Stimulated activated CD8-positive, alpha-beta memory T cell treated with anti-CD3 and anti-CD28 coated beads, Interleukin-15, amount 100 ng/mL, for 48 hours (primary cell): ENCODE measurements around the gene SLIT1.

Experiments used
- DNase-seq, 2 donors: peaks; one replicate each; pipeline ENCODE4 v3.0.0-alpha.2; 2020; ENCODE audit warnings: low read depth in 2 of 2

SLIT1 gene

DNA sequence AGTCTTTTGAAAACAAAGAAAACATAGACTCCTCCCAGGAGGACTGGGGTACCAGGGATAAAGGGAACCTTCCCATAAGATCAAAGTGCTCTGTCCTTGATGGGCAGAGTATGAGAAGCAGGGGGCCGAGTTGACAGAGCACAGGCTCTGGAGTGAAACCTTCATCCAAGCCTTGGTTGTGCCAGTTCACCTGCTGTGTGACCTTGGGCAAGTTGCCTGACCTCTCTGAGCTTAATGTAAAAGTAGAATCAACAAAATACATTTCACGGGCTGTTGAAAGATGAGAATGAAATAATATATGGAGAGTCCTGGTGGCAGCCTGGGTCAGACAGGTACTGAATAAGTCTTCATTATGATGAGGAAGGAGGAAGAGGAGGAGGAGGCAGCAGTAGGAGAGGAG lies 69.9 kb downstream of the SLIT1 start:
- DNase-seq: no peak

DNA sequence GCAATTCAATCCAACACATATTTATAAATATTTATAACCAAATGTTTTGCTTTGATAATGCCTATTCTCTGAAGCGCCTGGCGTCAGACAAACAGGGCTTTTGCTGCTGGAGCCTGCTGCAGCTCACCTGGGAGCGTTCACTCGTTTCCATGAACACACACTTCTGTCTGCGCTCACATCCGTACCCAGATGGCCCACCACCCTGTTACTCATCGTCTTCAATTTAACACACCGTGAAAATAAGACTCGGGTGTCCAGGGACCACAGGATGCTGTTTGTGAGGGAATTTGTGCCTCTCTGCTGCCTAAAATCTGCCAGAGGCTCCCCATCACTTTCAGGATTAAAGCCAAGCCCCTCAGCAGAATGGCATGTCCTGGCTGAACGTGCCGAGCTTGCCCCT lies 74.1 kb downstream of the SLIT1 start:
- DNase-seq: no peak

DNA sequence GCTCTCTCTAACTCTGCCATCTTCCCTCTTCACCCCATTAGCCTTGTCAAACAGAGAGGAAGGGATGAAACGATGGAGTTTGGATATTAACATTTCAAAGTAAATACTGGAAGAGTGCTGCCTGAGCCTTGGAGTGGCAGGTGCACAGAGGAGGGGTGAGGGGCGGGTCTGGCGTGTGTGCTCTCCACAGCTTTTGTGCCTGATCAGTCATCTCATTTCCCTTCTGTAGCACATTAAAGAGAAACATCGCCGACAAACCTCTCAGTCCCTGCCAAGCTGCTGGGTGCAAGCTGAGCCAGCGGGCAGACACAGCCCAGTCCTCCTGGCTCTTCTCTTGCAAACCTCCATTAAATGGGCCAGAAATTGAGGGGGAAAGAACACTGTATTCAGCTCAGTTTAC lies 76.2 kb downstream of the SLIT1 start:
- no peak for DNase-seq

DNA sequence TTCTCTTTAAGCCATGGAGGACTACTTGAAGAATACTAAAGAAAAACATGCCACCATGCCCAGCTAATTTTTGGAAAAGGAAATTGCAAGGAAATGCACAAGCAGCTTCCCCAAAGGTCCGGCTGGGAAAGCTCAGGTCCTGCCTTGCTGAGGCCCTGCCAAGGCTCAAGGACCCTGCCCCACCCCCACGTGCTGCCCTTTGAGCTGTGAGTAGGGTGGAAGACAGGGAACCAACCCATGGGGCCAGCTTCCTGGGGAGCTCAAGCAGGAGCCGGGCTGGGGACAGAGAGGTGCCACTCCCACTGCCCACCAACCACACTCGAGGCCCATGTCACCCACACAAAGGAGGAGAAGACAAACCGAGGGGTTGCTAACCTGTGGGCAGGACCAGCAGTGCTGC lies 78.2 kb downstream of the SLIT1 start:
- no peak for DNase-seq

DNA sequence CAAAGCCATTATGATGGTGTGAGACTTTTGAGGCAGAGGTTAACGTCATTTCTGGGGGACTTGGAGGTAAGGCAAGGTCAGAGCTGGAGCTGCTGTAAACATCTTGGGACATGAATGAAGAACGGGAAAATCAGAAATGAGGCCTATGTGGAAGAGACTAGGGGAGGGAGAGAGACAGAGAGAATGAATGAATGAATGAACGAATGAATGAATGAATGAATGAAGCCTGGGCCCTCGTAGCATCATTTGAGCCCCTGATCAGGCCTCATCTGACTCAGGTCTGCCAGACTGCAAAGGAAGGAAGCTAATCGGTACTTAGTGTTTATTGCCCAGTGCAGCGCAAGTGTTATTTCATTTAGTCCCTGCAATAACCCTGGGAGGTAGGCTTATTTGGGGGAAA lies 79.6 kb downstream of the SLIT1 start:
- DNase-seq: no peak

DNA sequence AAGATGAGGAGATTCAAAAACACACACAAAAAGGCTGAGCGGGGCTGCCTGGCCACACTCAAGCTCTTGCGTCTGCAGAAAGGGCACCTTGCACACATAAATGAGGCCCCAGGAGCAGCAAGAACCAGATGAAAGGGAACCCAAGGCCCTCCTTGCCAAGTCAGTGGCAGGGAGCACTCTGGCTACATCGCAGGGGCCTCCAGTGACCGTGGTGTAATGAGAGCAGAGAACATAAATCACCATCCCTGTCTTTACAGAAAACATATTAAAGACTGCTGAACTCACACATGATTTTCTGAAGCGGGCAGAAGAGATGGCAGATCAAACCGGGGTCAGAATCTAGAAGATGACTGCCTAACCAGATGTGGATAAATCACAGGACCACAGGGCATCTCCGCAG lies 80.5 kb downstream of the SLIT1 start:
- DNase-seq: no peak

DNA sequence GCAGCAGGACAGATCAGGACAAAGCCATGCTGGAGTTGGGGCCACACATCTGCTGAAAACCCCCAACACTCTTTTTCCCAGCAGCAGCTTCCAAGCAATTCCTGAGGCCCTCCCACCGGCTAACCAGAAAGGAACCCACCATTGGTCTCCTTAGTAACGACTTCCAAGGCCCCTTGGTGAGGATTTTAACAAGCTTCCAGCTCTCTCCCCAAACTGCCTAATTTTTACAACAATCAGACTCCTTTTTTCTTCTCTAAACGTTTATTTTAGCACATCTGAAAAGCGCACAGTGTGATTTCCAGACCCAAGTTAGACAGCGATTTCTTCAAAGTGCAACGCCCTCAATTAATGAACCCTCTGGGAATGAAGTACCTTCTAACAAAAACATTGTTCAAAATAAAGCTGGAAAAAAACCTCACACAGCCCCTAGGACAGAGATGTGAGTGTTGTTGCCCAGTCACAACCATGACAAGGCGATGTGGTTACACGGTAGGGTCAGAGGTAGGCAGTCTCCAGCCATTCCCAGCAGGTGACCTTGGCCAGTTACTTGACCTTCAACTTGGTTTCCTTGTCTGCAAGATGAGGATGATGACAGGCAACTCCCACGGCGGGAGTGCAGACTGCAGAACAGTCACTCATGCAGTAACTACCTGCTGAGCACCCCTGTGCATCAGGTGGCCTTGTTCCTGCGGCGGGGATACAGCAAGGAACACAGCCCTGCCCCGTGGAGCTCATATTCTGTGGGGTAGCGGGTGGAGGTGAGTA lies 82.3 kb downstream of the SLIT1 start:
- DNase-seq: no peak

DNA sequence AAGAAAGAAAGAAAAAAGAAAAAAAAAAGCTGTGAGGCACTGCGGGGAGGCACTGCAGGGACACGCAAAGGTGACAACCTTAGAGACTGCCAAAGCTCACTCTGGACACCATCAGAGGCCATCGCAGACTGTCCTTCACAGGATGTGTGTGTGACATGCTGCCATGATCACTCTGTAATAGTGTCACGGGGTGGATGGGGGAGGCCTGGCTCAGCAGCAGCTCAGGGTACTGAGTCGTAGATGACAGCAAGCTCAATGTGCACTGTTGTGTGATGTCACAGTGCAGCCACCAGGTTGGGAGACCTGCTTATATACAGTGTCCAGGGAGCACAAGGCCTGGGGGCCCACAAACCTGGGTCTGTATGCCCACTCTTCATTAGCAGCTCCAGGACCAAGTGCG lies 83.3 kb downstream of the SLIT1 start:
- DNase-seq: no peak

DNA sequence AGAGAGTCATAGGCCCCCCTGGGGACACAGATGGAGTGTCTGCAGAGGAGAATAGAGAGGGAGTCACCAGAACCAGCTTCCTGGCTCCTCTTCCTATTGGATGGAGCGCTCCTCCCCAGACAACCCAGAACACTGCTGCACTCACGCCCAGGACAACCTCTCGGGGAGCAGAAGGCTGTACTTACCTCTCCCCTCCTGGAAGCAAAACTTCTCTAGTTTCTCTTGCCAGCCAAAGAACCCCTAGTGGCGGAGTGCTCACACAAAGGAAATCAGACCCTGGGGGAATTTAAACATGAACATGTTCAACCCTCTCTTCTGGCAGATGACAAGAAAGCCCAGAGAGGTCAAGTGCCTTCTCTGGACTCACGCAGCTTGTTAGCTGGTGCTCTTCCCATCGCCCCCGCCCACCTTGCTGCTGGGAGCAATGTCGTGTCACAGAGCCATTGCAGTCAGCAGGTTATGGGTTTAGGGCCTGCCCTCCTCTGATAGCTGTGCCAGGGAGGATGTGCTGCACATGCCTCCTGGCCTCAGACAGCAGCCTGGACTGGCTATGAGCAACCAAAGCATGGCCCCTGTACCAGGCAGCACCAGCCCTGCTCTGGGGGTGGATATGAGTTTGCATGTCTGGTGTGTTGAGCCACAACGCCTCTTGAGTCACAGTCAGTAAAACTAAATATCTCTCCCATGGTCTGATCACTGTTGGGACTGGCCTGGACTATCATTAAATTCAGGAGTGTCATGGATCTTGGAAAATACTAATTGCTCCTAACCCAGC lies 84.4 kb downstream of the SLIT1 start:
- no peak for DNase-seq

DNA sequence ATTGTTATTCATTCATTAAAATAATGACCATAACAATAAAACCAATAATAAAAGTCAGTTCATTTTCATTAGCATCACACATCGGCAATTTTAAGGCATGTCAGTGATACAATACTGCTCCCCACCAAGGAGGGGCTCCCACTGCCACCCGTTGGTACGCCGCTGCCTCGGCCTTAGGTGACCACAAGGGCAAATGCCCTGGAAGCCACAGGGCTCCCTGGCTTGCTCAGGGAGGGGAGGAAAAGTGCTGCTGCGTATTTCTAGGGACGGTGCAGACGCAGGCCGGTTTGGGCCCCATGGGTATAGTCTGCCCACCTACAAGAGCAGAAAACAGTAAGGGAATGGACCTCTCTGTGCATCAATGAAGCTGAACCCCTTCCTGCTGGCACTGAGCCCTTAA lies 85.1 kb downstream of the SLIT1 start:
- no peak for DNase-seq

DNA sequence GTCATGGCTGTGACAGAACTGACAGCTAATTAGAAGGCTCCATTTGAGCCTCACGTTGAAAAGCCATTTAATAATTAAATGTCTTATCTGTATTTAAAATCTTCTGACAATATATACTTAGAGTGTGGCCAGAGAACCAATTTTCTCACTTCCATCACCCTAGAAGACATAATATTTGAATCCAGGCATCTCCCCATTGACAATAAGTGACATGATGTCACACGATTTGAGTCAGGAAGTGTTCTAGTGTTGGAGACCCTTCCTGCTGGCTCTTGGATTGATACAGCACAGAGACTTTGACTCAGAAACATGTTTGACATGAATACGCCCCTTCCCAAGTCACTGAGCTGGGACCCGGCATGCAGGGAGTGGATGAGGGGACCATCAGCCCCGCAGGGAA lies 85.9 kb downstream of the SLIT1 start:
- no peak for DNase-seq

DNA sequence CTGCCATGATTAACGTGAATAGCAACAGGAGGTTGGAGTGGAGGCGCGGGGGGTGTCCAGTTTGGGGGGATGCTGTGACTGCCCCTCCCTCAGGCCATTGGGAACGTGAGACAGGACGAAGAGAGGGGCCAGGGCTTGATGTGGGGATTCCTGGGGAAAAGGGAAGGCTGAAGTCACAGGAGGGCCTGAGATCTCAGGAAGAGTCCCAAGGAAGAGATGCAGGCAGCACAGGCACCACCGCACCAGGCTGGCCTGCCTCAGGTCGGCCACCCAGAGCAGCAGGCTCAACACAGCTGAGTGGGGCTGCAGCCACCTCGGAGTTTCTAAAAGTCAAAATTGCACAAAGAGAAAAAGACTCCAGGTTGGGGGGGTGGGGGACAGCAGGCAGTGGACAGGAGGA lies 86.7 kb downstream of the SLIT1 start:
- no peak for DNase-seq

DNA sequence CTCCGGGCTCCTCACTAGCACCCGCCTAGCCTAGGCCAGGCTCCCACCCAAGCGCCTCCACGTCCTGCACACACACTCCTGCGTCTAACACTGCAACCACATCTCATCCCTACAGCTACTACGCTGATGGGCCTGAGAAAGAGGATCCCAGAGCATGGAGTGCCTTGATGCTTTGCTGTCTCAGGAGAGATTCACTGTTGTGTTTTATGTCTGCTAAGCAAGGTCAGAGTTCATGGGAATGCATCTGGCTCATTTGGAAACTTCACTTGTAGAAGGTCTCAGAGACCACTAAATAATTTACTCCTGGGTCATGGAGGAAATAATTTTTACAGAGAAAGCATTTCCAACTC lies 88.7 kb downstream of the SLIT1 start:
- no peak for DNase-seq

DNA sequence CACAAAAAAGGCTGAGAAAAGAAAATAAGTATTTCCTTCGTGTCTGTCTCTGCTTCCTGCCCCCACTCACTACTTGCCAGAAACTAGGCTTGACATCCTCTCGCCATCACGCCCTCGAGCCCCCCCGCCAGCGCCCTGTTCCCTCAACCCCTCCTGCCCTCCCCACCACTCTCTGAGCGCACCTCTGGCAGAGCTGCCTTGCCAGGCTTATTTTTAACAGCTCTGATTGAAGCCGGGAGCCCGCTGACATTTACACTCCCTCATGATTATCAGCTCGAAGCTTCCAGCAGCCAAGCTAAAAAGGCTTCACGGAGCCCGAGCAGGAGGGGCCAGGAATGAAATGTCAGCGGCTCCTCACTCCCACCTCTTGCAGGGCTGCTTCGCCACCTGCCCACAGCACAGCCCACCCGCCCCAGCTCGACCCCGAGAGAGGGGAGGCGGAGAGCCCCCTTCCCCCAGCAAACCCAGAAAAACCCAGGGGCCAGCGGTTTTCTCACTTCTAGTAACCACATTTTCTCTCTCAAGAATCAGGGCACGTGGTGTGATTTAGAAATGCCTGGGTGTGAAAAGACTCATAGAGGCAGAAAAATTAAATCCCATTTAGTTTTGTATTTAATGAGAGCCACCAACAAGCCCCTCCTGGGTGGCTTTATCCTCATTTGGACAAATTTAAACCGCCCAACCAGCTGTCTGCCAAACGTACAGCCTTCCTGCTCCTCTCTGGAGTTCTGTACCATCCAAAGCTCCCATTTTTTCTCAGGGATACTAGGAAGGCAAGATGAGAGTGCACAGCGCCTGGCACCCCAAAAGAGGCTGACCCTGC lies 89.3 kb downstream of the SLIT1 start:
- DNase-seq: peak; percentile 1 to 27

DNA sequence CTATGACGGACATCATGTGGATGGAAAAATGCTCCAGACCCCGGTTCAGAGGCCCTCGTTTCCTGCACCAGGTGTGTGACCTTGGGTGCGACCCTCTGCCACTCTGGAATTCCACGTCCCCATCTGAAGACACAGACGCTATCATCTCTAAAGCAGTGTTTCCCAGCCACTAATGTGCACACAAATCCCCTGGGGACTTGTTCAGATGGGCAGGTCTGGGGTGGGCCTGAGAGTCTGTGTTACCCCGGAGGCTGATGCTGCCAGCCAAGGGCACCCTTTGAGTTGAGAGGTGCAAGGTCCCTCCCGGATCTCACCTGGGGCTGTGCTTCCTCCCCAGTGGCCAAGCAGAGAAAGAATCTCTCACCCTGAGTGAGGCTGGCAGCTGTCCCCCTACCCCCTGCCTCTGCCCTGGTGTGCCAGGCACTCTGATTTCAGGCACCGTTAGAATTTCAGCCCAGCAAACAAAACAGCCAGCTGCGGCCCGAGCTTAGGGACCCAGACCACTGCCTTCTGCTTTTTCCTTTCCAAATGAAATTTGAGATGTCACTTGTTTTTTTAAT lies 90.0 kb downstream of the SLIT1 start:
- DNase-seq: no peak

DNA sequence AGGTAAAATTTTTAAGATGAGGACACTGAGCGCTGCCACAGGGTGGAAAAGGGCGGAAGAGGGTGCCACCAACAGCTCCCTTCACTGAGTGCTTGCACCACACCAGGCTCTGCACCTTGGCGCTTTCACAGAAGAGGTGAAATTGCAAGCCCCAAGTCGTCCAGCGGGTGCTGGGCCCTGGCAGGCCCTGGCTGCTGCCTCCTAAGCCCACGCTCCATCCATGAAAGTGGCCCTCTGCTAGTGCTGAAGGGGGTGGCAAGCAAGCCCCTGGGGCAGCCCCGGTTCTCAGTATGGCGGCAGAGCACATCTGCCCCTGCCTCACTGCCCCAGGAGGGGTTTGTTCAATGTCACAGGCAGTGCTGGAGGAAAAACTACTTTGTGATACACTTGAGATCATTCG lies 95.1 kb downstream of the SLIT1 start:
- no peak for DNase-seq

DNA sequence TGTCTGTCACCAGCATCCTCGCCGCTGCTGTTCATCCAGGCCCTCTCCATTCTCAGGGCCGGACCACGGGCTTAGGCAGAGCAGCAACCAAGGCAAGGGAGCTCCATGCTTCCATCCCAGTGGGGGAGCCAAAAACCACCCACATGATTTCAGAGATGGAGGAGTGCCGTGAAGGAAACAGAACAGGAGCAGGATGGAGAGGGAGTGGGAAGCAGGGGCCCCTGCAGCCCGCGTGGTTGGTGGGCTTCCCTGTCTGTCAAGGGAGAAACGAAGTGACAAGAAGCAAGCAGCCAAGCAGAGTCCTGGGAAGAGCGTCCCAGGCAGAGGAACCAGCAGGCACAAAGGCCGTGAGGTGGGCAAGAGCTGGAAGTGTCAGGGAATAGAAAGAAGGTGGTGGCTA lies 95.7 kb downstream of the SLIT1 start:
- DNase-seq: no peak

DNA sequence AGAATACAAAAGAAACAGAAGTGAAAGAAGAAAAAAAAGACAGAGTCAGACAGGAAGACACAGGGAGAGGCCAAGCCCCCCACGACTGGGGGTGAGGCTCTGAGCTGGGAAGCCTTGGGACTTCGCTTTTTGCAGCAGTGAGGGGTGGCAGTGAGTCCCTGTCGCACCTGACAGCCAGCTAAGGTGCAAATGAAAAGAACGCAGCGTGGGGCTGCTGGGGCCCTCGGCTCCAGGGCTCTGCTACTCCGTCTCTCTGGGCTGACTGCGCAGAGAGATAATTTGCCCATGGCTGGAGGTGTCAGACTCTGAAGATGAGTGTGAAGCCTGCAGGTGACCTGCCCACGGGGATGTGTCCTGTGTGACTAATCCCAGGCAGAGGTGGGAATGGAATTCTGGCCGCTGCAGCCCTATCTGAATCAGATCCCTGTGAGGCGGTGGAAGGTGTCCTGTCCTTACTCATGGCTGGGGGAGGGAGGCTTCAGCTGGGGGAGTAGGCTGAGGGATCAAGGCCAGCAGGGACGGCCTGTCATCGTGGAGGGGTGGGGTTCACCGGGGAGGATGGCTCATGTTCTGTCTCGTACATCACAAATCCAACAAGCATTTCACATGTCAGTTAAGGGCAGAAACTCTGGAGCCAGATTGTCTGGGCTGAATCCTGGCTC lies 96.4 kb downstream of the SLIT1 start:
- no peak for DNase-seq

DNA sequence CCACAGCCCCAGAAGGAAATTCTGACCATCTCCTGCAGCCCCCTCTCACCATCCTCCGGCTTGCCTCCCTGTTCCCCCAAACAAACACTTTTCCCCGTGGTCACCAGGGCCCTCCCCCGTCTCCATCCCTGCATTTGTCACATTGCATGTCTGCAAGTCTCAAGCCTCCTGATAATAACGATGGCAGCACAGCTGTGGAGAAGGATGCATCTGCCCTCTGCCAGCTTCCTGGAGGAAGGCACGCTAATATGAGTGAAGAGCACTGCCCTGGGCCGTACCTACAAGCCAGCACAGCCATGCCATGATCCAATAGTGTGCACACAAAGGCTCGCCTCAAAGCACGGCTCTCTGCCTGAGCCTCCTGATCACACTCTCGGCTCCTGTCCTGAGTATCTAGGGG lies 98.5 kb downstream of the SLIT1 start:
- no peak for DNase-seq

DNA sequence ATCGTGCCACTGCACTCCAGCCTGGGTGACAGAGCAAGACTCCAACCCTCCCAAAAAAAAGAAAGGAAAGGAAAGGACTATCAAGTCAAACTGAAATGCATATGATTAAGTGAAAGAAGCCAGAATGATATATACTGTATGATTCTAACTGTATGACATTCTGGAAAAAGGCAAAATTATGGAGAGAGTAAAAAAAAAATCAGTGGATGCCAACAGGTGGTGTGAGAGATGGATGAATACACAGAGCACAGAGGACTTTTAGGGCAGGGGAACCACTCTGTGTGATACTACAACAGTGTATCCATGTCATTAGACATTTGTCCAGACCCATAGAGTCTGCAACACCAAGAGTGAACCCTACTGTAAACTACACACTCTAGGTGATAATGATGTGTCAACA lies 99.2 kb downstream of the SLIT1 start:
- no peak for DNase-seq

DNA sequence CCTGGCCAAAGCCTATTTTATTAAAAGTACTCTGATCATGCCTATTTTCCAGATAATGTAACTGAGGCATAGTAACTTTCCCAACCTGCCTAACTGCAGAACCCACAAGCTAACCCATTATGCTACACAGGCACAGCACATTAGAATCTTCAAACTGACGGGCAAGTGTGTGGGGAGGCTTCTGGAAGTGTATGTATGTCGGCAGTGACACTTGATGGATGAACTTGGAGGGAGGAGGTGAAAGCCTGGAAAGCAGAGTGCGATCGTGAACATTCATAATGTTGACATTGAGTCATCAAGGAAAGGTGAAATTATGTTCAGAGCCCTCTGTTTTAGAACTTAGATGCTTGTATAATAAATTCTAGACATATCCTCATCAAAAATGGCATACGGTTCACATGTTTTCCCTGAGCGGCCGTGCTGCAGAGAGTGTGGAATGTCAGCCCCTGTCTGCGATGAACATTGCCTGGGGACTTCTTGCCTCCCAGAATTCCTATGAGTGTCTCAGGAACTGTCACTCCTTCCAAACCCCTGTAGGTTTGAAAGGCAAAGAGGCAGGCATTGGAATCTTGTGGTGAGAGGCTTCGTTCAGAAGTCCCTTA lies 102.4 kb downstream of the SLIT1 start:
- DNase-seq: no peak
